ENCODE measurements around the gene CDR2.
"Not testable (repeated sequence)": the region's sequence is repeated elsewhere in the genome, so short reads cannot be mapped to it uniquely, and the experiment has no call there.

Gene CDR2

GRCh38 chr16:22351017-22351416 lies 23.4 kb downstream of the CDR2 start:
- not testable (repeated sequence) for DNase-seq

- DNase-seq = no peak
These were observed 26.1 kb downstream of the CDR2 start for GRCh38 chr16:22348291-22348690.

- no peak for DNase-seq
These were observed 27.2 kb downstream of the CDR2 start for GRCh38 chr16:22347100-22347820.

GRCh38 chr16:22346483-22346882 lies 27.9 kb downstream of the CDR2 start:
- DNase-seq = no peak

GRCh38 chr16:22342082-22342481 lies 32.3 kb downstream of the CDR2 start:
- no peak for DNase-seq

- DNase-seq = no peak
These were observed 33.5 kb downstream of the CDR2 start for GRCh38 chr16:22340945-22341344.

GRCh38 chr16:22337849-22338635 lies 36.4 kb downstream of the CDR2 start:
- DNase-seq = no peak

- no peak for DNase-seq
These were observed 37.4 kb downstream of the CDR2 start for GRCh38 chr16:22337045-22337444.

GRCh38 chr16:22336581-22336980 lies 37.8 kb downstream of the CDR2 start:
- no peak for DNase-seq

GRCh38 chr16:22335668-22336246 lies 38.7 kb downstream of the CDR2 start:
- no peak for DNase-seq

GRCh38 chr16:22333457-22333994 lies 40.9 kb downstream of the CDR2 start:
- DNase-seq = no peak

GRCh38 chr16:22330326-22330725 lies 44.1 kb downstream of the CDR2 start:
- DNase-seq = no peak

- DNase-seq = no peak
These were observed 45.2 kb downstream of the CDR2 start for GRCh38 chr16:22329199-22329695.

- DNase-seq = no peak
These were observed 46.2 kb downstream of the CDR2 start for GRCh38 chr16:22328081-22328725.

- DNase-seq = no peak
These were observed 47.0 kb downstream of the CDR2 start for GRCh38 chr16:22327446-22327775.

- no peak for DNase-seq
These were observed 47.5 kb downstream of the CDR2 start for GRCh38 chr16:22326771-22327445.

- no peak for DNase-seq
These were observed 48.1 kb downstream of the CDR2 start for GRCh38 chr16:22326369-22326652.

- DNase-seq = no peak
These were observed 48.6 kb downstream of the CDR2 start for GRCh38 chr16:22325598-22326368.

GRCh38 chr16:22324787-22325597 lies 49.4 kb downstream of the CDR2 start:
- DNase-seq = no peak

- DNase-seq = no peak
These were observed 50.2 kb downstream of the CDR2 start for GRCh38 chr16:22323959-22324786.

Measured in GOT3 (cell line).